ENCODE results near the gene CCDC93. TPM values are rescaled to one million over a fixed set of nuclear protein-coding genes. Genes with fewer than 3 reads are reported as not detected.

The CCDC93 gene
- total and polyA plus RNA-seq, 2 experiments from 2014 or later = 12.8 to 15.9 TPM

DNA sequence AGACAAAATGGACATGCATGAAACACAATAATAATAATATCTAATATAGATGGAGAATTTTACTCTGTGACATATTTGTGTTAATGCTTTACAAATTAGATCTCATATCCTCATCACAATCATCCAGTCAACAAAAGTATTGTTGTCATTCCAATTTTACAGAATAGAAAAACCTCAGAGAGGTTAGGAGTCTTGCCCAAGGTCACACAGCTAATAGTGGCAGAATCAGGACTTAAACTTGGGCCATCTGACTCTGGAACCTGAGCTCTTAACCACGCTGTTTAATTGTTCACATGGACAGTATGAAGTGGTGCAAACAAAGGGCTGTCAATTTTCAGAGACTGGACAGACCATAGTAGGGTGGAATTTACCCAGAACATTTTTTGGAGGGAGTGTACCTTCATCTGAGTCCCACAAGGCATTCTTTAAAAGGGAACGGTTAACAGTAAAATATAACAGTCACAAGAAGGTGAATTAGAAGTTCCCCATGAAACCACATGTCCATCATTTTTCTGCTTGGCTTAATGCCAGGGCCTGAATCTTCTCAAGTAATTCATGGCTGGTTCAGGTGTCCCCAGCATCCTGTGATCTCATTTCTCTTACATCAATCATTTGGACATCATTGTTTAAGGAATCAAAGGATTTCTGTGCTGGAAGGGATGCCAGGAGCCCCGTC, 35.4 kb upstream of the CCDC93 start:
- H3K27ac ChIP-seq = no peak overlapping the region
- H3K9ac ChIP-seq = no peak overlapping the region
- H3K4me3 ChIP-seq = no peak overlapping the region
- H3K9me2 ChIP-seq (ENCODE audit: insufficient read depth) = no peaks in the 10 kb centered on the region
- H3K9me3 ChIP-seq (ENCODE audit: low read depth) = no peaks in the 10 kb centered on the region
- no peaks in the 10 kb centered on the region for H3K27me3 ChIP-seq (replicated peaks; ENCODE audit: insufficient read depth)
- DNase-seq = no peak
- H4K20me1 ChIP-seq (ENCODE audit: insufficient read depth) = no peaks in the 10 kb centered on the region
- H3K79me2 ChIP-seq (ENCODE audit: insufficient read depth) = no peaks in the 10 kb centered on the region
- TF ChIP-seq EZH2 (IDR thresholded peaks at IDR 0.05; ENCODE audit: insufficient read depth, poor library complexity, severe bottlenecking) (no peak), EZH2phosphoT487 (IDR thresholded peaks at IDR 0.05; ENCODE audit: insufficient read depth, low read depth) (no peak)
- H2AFZ ChIP-seq = no peak overlapping the region
- H3F3A ChIP-seq (ENCODE audit: insufficient read depth) = peaks cover 12% of the 10 kb centered on the region
- peaks cover 25% of the 10 kb centered on the region for H3K4me1 ChIP-seq (ENCODE audit: insufficient read depth)
- 78 to 84% methylated on average over 3 of the region's 3 CpGs for WGBS, 2 experiments (ENCODE audit: low coverage in 1 of 2, low lambda C conversion rate in 2 of 2, missing lambda C conversion rate in 2 of 2)
- H3K4me2 ChIP-seq (ENCODE audit: unreplicated experiment) = no peak overlapping the region
- no peaks in the 10 kb centered on the region for H3K36me3 ChIP-seq (ENCODE audit: low read depth)
- in situ Hi-C loops (cut with MboI) = no loop called here

DNA sequence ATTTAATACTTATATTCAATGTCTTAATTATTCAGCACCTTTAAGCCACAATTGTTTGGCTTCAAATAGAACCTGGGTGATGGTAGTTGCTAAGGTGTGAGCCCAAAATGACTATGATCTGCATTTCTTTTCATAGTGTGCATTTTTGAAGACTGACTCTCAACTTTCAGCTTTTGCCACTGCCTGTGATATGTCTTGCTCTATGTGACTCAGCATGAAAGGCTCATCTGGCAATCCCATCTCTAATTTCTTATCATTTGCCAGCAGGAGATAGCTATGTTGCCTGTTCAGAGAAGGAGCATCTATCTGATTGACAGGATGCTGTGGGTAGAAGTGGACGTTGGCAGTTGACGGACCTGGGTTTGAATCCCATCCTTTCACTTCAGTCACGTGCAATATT, 34.5 kb upstream of the CCDC93 start:
- no peak overlapping the region for H3K27ac ChIP-seq
- in situ Hi-C loops (cut with MboI) = no loop called here
- peak; percentile 61 for DNase-seq

DNA sequence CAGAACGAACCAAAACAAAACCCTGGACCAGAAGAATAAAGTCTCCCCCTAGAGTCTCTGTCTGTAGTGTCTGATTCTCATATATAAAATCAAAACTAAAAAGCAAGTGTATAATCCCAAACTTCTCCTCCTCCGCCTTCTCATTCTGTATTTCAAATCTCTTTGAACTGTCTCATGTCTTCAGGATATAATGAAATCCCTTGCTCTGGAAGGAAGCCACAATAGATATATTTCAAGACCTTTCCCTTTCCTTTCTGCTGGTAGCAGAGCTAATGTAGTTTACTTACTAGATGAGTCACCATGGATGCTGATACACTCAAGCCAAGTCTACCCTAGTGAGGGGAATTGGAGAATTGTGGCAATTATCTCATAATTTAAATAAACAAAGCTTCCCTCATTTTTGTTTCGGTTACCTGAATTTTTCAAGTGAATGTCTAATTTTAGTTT, 33.5 kb upstream of the CCDC93 start:
- H3K4me2 ChIP-seq (ENCODE audit: unreplicated experiment) = peak overlapping the region; percentile 46
- 42 to 46% methylated on average over 3 of the region's 3 CpGs for WGBS, 2 experiments (ENCODE audit: low coverage in 1 of 2, low lambda C conversion rate in 2 of 2, missing lambda C conversion rate in 2 of 2)
- H3K9me3 ChIP-seq (ENCODE audit: low read depth) = no peaks in the 10 kb centered on the region
- H3K27me3 ChIP-seq (replicated peaks; ENCODE audit: insufficient read depth) = 0 out of 2 replicates have a peak, but pooled peaks cover 5% of the 10 kb centered on the region
- no peaks in the 10 kb centered on the region for H3K9me2 ChIP-seq (ENCODE audit: insufficient read depth)
- no peaks in the 10 kb centered on the region for H3K36me3 ChIP-seq (ENCODE audit: low read depth)
- peaks cover 12% of the 10 kb centered on the region for H3F3A ChIP-seq (ENCODE audit: insufficient read depth)
- H3K27ac ChIP-seq = no peak overlapping the region
- 0 out of 2 replicates have a peak overlapping the region, but pooled peaks have one; percentile 5 for H3K9ac ChIP-seq
- 0 out of 2 replicates have a peak overlapping the region, but pooled peaks have one; percentile 16 for H3K4me3 ChIP-seq
- peak; percentile 77 for DNase-seq
- TF ChIP-seq EZH2 (IDR thresholded peaks at IDR 0.05; ENCODE audit: insufficient read depth, poor library complexity, severe bottlenecking) (no peak), EZH2phosphoT487 (IDR thresholded peaks at IDR 0.05; ENCODE audit: insufficient read depth, low read depth) (no peak)
- in situ Hi-C loops (cut with MboI) = no loop called here
- peak overlapping the region; percentile 6; the same call in 1 of the 2 replicates for H2AFZ ChIP-seq
- H3K4me1 ChIP-seq (ENCODE audit: insufficient read depth) = peaks cover 25% of the 10 kb centered on the region
- H4K20me1 ChIP-seq (ENCODE audit: insufficient read depth) = no peaks in the 10 kb centered on the region
- H3K79me2 ChIP-seq (ENCODE audit: insufficient read depth) = no peaks in the 10 kb centered on the region

More for the DNA sequence above, 34.5 kb upstream of the CCDC93 start:
- TF ChIP-seq EZH2phosphoT487 (IDR thresholded peaks at IDR 0.05; ENCODE audit: insufficient read depth, low read depth) (no peak), EZH2 (IDR thresholded peaks at IDR 0.05; ENCODE audit: insufficient read depth, poor library complexity, severe bottlenecking) (no peak)
- Histone ChIP-seq H2AFZ (no peak overlapping the region), H3K4me2 (ENCODE audit: unreplicated experiment) (peak overlapping the region; percentile 46), H3K27me3 (replicated peaks; ENCODE audit: insufficient read depth) (0 out of 2 replicates have a peak, but pooled peaks cover under 1% of the 10 kb centered on the region), H3K36me3 (ENCODE audit: low read depth) (no peaks in the 10 kb centered on the region), H3F3A (ENCODE audit: insufficient read depth) (peaks cover 12% of the 10 kb centered on the region), H3K9ac (no peak overlapping the region), H3K4me1 (ENCODE audit: insufficient read depth) (peaks cover 25% of the 10 kb centered on the region), H4K20me1 (ENCODE audit: insufficient read depth) (no peaks in the 10 kb centered on the region), H3K4me3 (no peak overlapping the region), H3K9me2 (ENCODE audit: insufficient read depth) (no peaks in the 10 kb centered on the region), H3K9me3 (ENCODE audit: low read depth) (no peaks in the 10 kb centered on the region), H3K79me2 (ENCODE audit: insufficient read depth) (no peaks in the 10 kb centered on the region)
- WGBS, 2 experiments (ENCODE audit: low coverage in 1 of 2, low lambda C conversion rate in 2 of 2, missing lambda C conversion rate in 2 of 2) = 73 to 82% methylated on average over 3 of the region's 3 CpGs

DNA sequence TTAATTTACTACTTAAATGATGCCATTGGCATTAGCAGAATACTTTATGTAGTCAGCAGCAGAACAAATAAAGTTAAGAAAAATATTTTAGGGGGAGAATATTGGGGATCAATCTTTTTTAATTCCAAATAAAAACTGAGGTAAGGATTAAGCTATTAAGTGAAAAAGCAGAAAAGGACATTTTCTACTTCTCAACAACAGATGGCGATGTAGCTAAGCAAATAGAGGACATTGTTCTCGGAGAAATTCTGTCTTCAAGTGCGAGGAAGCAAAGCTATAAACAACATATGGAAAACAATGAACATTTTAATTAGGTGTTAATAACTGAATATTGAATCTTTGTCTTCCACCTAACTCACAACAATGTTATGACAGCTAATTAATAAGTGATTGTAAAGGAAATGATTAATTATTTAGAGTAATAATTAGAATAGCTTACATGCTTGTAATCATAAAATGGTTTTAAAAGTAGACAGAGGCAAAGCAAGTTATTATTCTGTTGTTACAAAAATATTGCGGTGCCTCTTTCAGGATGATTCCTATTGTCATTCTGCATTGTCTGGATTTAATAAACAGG, 32.9 kb upstream of the CCDC93 start:
- H3K36me3 ChIP-seq (ENCODE audit: low read depth) = no peaks in the 10 kb centered on the region
- H3K27ac ChIP-seq = no peak overlapping the region
- peak; percentile 81 for DNase-seq
- in situ Hi-C loops (cut with MboI) = no loop called here
- 0 out of 2 replicates have a peak, but pooled peaks cover 5% of the 10 kb centered on the region for H3K27me3 ChIP-seq (replicated peaks; ENCODE audit: insufficient read depth)
- H4K20me1 ChIP-seq (ENCODE audit: insufficient read depth) = no peaks in the 10 kb centered on the region
- H3K9ac ChIP-seq = 0 out of 2 replicates have a peak overlapping the region, but pooled peaks have one; percentile 5
- peaks cover 25% of the 10 kb centered on the region for H3K4me1 ChIP-seq (ENCODE audit: insufficient read depth)
- 0 out of 2 replicates have a peak overlapping the region, but pooled peaks have one; percentile 16 for H3K4me3 ChIP-seq
- H3K79me2 ChIP-seq (ENCODE audit: insufficient read depth) = no peaks in the 10 kb centered on the region
- H2AFZ ChIP-seq = peak overlapping the region; percentile 6; the same call in 1 of the 2 replicates
- H3K4me2 ChIP-seq (ENCODE audit: unreplicated experiment) = peak overlapping the region; percentile 46
- H3K9me3 ChIP-seq (ENCODE audit: low read depth) = no peaks in the 10 kb centered on the region
- TF ChIP-seq EZH2phosphoT487 (IDR thresholded peaks at IDR 0.05; ENCODE audit: insufficient read depth, low read depth) (no peak), EZH2 (IDR thresholded peaks at IDR 0.05; ENCODE audit: insufficient read depth, poor library complexity, severe bottlenecking) (no peak)
- 2 to 4% methylated on average over 4 of the region's 4 CpGs for WGBS, 2 experiments (ENCODE audit: low coverage in 1 of 2, low lambda C conversion rate in 2 of 2, missing lambda C conversion rate in 2 of 2)
- H3F3A ChIP-seq (ENCODE audit: insufficient read depth) = peaks cover 12% of the 10 kb centered on the region
- H3K9me2 ChIP-seq (ENCODE audit: insufficient read depth) = no peaks in the 10 kb centered on the region
